Measurements from ENCODE around the gene IRF4.

DNA sequence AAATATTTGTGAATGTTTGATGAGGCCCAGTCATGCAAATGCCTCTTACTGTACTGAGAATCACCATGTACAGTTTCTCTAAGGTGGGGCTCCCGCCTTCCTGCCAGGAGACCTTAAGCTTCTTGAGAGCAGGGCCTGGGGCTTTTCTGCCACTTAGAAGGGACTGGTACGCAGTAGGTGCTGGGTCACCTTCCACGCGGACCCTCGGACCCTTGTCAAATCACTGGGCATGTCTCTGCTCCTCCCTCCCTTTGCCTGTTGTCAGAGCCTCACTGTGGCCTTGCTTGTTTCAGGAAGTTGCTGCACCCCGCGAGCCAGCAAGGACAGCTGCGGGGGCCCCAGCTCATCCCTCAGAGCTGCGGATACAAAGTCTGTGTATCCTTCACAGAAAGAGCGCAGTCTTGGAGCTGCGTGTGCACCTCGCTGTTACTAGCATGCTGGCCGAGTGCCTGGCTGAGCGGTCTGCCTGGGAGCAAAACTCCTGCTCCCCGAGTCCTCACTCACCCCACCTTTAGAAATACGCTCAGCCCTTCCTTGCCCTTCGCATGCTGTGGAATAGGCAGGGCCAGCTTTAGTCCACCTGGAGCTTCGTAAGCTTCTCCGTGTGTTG is 30.7 kb upstream of the IRF4 start:
- no peak for TF ChIP-seq EZH2phosphoT487 (IDR thresholded peaks at IDR 0.05; ENCODE audit: borderline replicate concordance)
- TF ChIP-seq, protein P1, sequence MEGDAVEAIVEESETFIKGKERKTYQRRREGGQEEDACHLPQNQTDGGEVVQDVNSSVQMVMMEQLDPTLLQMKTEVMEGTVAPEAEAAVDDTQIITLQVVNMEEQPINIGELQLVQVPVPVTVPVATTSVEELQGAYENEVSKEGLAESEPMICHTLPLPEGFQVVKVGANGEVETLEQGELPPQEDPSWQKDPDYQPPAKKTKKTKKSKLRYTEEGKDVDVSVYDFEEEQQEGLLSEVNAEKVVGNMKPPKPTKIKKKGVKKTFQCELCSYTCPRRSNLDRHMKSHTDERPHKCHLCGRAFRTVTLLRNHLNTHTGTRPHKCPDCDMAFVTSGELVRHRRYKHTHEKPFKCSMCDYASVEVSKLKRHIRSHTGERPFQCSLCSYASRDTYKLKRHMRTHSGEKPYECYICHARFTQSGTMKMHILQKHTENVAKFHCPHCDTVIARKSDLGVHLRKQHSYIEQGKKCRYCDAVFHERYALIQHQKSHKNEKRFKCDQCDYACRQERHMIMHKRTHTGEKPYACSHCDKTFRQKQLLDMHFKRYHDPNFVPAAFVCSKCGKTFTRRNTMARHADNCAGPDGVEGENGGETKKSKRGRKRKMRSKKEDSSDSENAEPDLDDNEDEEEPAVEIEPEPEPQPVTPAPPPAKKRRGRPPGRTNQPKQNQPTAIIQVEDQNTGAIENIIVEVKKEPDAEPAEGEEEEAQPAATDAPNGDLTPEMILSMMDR (conservative IDR thresholded peaks at IDR 0.05; ENCODE audit: low read length), result no peak

Measured in Loucy (cell line).